DMS79 (cell line): ENCODE data around the gene SAT2.
A peak's percentile ranks its signal among the peaks of the same experiment; 100 is the strongest.
"Not testable (repeated sequence)": the region's sequence is repeated elsewhere in the genome, so short reads cannot be mapped to it uniquely, and the experiment has no call there.

ENCODE experiments used
- DNase-seq: peaks from one replicate; lab custom pipeline; 2025; lab: John Stamatoyannopoulos, UW

Gene SAT2

GRCh38 chr17:7627250-7628121, at the start of gene SAT2:
SAT2 (minus strand) TSS chr17:7627821; CDS start chr17:7627635, 186 bp downstream.
- peak; percentile 79 for DNase-seq

- no peak for DNase-seq
These were observed 48.9 kb upstream of the SAT2 start for GRCh38 chr17:7676533-7676932.

GRCh38 chr17:7674934-7675333, 47.3 kb upstream of the SAT2 start:
- no peak for DNase-seq

GRCh38 chr17:7673239-7673638, 45.6 kb upstream of the SAT2 start:
- no peak for DNase-seq

- no peak for DNase-seq
These were observed 40.9 kb upstream of the SAT2 start for GRCh38 chr17:7668482-7668881.

- no peak for DNase-seq
These were observed 40.2 kb upstream of the SAT2 start for GRCh38 chr17:7667656-7668406.

- DNase-seq = no peak
These were observed 29.5 kb upstream of the SAT2 start for GRCh38 chr17:7656958-7657609.

GRCh38 chr17:7655541-7655840, 27.9 kb upstream of the SAT2 start:
- no peak for DNase-seq

- DNase-seq = no peak
These were observed 27.4 kb upstream of the SAT2 start for GRCh38 chr17:7654832-7655540.

- DNase-seq = no peak
These were observed 25.1 kb upstream of the SAT2 start for GRCh38 chr17:7652388-7653356.

- DNase-seq = no peak
These were observed 24.2 kb upstream of the SAT2 start for GRCh38 chr17:7651665-7652387.

GRCh38 chr17:7651097-7651664, 23.6 kb upstream of the SAT2 start:
- DNase-seq = no peak

GRCh38 chr17:7650509-7651096, 23.0 kb upstream of the SAT2 start, which contains the start of gene ATP1B2:
ATP1B2 (plus strand) TSS chr17:7650926; CDS start chr17:7651519, 593 bp downstream.
- peak; percentile 36 for DNase-seq

GRCh38 chr17:7647018-7647417, 19.4 kb upstream of the SAT2 start:
- no peak for DNase-seq

GRCh38 chr17:7646457-7646856, 18.8 kb upstream of the SAT2 start:
- no peak for DNase-seq

GRCh38 chr17:7644775-7645174, 17.2 kb upstream of the SAT2 start:
- no peak for DNase-seq

- DNase-seq = not testable (repeated sequence)
These were observed 14.0 kb upstream of the SAT2 start for GRCh38 chr17:7641635-7642034.

- DNase-seq = no peak
These were observed 13.2 kb upstream of the SAT2 start for GRCh38 chr17:7640783-7641182.

GRCh38 chr17:7636163-7636562, 8.5 kb upstream of the SAT2 start:
- no peak for DNase-seq
